ENCODE results near the gene PTGES3L. TPM values are rescaled to one million over a fixed set of nuclear protein-coding genes. Genes with fewer than 3 reads are reported as not detected.

Gene PTGES3L
- total RNA-seq = 6.8 TPM
- 18.6 TPM for polyA plus RNA-seq

DNA sequence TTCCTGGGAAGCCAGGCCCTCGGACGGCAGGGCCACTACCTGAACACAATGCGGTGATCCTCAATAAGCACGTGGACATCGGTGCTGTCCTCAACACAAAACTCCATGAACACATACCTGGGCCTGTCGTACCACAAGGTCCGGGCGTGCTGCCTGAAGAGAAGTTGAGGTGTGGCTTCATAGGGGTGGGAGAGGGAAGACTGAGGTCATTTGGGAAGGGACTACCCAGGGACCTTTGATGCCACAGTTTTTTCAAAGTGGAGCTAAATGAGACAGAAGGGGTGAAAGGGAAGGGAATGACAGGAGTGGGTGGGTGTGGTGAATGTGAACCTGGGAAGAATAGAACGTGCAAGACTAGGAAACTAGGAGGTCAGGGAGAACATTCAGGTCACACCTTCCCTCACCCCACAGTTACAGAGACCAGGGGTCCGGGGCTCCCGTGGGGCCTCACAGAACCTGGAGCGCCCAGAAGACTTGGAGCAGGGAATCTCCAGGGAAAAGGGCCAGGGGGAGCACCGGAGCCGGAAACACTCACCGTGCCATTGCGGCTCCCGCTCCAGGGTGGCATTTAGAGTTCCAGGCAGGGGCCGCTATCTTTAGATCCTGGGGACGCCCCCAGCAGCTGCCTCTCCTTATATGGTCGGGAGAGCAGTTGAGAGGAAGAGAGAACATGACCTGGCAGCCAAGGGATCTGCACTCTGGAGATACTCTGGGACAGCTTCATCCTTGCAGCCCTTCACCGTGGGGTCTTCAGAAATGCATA is at the start of gene PTGES3L:
TSS of gene PTGES3L (minus strand) at position 570 of the 763 bp plus-strand sequence. CDS start at position 543, 27 bp downstream.
- H3K4me3 ChIP-seq (ENCODE audit: low read depth, low read length) = peak within 1 kb of the TSS; percentile 92
- WGBS = 32% methylated on average over 21 of the region's 21 CpGs
- no peak for DNase-seq (ENCODE audit: extremely low spot score)
- H3K36me3 ChIP-seq (ENCODE audit: insufficient read depth) = no peaks in the 10 kb centered on the region
- H3K4me1 ChIP-seq (ENCODE audit: insufficient read depth) = no peaks in the 10 kb centered on the region
- H3K27ac ChIP-seq (ENCODE audit: low read depth) = peak within 1 kb of the TSS; percentile 70

DNA sequence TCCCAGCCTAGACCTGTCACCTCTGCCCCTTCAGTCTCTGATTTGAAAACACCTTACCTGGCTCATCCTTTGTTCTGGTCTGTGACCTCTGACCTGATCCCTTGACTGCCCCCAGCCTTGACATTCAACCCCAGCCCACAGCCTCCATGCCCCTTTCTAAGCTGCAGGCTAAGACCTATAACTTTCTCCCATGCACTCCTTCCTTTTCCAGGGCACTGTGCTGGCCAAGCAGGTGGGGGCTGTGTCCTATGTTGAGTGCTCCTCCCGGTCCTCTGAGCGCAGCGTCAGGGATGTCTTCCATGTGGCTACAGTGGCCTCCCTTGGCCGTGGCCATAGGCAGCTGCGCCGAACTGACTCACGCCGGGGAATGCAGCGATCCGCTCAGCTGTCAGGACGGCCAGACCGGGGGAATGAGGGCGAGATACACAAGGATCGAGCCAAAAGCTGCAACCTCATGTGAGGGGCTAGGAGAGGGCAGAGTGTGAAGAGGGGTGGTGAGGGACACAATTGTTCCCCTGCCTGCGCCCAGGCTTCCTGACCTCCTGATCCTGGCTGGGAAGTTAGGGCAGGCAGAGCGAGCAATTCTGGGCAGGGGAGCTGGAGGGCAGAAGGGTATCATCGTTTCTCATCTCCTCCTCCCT is 48.5 kb upstream of the PTGES3L start:
- no peak for DNase-seq (ENCODE audit: extremely low spot score)
- no peak overlapping the region for H3K27ac ChIP-seq (ENCODE audit: low read depth)

DNA sequence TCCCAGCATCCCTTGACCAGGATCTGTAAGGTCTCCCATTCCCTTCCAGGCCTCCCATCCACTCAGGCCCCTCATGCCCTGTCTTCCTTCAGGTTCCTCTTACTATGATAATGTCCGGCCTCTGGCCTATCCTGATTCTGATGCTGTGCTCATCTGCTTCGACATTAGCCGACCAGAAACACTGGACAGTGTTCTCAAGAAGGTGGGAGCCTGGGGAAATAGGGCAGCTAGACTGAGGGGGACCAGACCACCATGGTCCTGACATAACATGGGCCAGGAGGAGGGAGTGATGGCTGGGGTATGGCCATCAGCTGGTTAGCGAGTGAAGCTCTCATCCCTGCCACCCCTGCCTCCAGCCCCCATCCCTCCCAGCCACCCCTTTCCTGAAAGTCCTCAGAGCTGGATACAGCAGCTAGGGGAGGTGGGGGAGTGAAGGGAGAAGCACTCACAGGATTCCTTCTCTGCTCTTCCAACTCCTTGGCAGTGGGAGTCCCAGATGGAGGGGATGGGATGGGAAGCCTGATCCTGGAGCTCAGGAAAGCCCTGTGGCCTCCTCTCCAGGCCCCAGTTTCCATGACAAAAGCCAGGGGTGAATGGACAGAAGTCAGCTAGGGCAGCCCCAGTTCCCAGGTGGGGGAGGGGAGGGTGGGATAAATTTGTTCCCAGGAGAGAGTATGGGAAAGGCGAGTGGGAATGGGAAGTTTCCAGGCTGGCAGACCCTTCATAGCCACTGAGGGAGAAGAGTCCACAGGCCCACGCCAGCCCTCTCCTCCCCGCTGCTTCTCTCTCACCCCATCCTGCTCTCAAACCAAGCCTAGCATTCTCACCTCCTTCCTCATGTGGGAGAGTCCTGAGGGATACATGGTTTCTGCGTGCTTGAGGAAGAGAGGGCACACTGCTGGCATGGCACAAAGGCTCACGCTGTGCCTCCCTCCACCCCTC is 47.5 kb upstream of the PTGES3L start:
- Histone ChIP-seq H3K36me3 (ENCODE audit: insufficient read depth) (no peaks in the 10 kb centered on the region), H3K4me3 (ENCODE audit: low read depth, low read length) (no peak overlapping the region), H3K4me1 (ENCODE audit: insufficient read depth) (no peaks in the 10 kb centered on the region), H3K27ac (ENCODE audit: low read depth) (no peak overlapping the region)
- no peak for DNase-seq (ENCODE audit: extremely low spot score)
- 77% methylated on average over 9 of the region's 9 CpGs for WGBS

More for the DNA sequence above, 48.5 kb upstream of the PTGES3L start:
- H3K4me1 ChIP-seq (ENCODE audit: insufficient read depth) = no peaks in the 10 kb centered on the region
- H3K4me3 ChIP-seq (ENCODE audit: low read depth, low read length) = no peak overlapping the region
- H3K36me3 ChIP-seq (ENCODE audit: insufficient read depth) = no peaks in the 10 kb centered on the region
- WGBS = 85% methylated on average over 17 of the region's 17 CpGs

DNA sequence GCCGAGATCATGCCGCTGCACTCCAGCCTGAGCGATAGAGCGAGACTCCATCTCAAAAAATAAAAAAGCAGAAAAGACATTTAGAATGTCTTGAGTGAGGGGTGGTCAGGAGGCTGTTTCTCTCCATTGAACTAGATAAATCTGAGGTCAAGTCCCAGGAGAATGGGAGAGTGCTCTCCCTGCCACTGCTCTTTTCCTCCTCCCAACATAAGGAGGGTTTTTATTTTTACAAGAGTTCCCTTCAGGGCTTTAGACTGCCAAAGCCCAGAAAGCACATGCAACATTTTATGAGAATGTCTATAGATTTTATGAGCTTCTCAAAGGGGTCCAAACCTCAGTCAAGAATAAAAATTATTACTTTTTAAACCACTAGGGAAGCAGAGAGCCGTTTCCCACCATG is 46.7 kb upstream of the PTGES3L start:
- Histone ChIP-seq H3K4me1 (ENCODE audit: insufficient read depth) (no peaks in the 10 kb centered on the region), H3K4me3 (ENCODE audit: low read depth, low read length) (no peak overlapping the region), H3K36me3 (ENCODE audit: insufficient read depth) (no peaks in the 10 kb centered on the region), H3K27ac (ENCODE audit: low read depth) (no peak overlapping the region)
- WGBS = 44% methylated on average over 5 of the region's 5 CpGs
- no peak for DNase-seq (ENCODE audit: extremely low spot score)

DNA sequence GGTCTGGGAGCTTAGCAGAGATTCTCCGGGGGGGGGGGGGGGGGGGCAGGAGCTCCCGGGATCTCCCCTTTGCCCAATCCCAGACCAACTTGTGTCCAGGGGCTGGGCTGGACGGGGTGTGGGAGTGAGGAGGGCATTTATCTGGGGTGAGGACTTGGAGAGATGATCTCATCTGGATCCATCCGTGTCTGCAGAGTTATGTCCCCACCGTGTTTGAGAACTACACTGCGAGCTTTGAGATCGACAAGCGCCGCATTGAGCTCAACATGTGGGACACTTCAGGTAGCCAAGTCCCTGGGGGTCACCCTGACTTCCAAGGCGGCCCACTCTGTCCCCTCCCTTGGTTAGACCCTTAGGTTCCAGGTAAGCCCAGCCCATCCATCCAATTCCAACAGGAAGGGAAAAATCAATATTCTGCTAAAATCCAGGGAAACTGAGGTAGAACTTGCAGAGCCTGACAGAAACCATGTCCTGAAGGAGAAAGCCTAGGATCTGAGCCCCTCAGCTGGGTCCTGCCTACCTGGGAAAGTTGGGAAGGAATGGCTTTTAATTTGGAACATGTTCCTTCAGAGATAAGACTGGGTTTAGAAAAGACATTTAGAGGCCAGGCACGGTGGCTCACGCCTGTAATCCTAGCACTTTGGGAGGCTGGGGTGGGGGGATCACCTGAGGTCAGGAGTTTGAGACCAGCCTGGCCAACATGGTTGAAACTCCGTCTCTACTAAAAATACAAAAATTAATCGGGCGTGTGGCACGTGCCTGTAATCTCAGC is 46.1 kb upstream of the PTGES3L start:
- Histone ChIP-seq H3K36me3 (ENCODE audit: insufficient read depth) (no peaks in the 10 kb centered on the region), H3K4me1 (ENCODE audit: insufficient read depth) (no peaks in the 10 kb centered on the region), H3K4me3 (ENCODE audit: low read depth, low read length) (no peak overlapping the region), H3K27ac (ENCODE audit: low read depth) (peak overlapping the region; percentile 11)
- 48% methylated on average over 16 of the region's 16 CpGs for WGBS
- DNase-seq (ENCODE audit: extremely low spot score) = no peak

DNA sequence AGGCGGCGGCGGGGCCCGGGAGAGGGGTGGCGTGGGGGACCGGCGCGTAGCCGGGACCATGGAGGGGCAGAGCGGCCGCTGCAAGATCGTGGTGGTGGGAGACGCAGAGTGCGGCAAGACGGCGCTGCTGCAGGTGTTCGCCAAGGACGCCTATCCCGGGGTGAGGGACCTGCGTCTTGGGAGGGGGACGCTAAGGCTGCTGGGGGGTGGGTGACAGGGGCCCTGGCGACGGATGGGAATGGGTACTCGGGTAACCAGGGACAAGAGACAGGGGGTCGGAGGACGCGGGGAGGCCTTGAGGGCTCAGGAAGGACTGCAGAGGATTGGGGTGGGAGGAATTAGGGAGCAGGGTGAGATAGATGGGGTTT is 45.4 kb upstream of the PTGES3L start:
- H3K4me1 ChIP-seq (ENCODE audit: insufficient read depth) = peaks cover 1% of the 10 kb centered on the region
- no peaks in the 10 kb centered on the region for H3K36me3 ChIP-seq (ENCODE audit: insufficient read depth)
- H3K4me3 ChIP-seq (ENCODE audit: low read depth, low read length) = peak overlapping the region; percentile 32
- peak overlapping the region; percentile 11 for H3K27ac ChIP-seq (ENCODE audit: low read depth)
- no peak for DNase-seq (ENCODE audit: extremely low spot score)
- 4% methylated on average over 27 of the region's 27 CpGs for WGBS

DNA sequence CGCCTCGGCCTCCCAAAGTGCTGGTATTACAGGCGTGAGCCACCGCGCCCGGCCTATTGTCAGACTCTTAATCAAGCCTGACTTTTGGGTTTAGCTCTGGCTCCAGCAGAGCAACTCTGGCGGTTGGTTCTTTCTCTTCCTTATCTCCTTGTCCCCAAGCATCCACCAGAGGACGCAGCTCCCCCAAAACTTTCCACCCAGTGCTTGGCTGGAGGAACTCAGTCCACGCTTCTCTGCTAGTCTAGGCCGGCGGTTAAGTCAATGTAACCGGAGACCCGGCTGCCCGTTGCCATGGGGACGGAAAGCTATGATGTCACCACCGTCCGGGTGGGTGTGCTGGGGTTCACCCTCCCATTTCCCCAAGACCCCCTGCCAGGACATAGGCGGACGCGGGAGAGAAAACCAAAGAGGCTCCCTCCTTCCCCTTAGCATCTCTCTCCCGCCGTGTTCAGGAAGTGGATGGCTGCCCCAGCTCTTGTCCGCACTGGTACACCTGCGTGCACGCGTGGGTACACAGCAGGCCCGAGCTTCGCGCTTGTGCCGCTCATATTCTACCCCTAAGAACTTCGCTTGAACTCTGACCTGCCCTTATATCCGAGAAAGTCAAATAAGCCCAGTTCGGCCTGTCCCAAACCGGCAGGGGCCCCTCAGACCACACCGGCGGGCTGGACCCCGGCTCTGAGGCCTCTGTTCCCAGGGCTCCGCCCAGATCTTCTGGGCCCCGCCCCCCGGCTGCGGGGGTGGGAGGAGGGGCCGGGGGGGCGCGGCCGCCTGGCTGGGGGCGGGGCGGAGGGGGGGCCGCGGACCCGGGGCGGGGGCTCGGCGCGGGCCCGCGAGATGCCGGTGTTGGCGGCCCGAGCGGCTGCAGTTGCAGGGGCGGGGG is 44.8 kb upstream of the PTGES3L start, which contains the start of gene RND2:
TSS of gene RND2 (plus strand) at position 825 of the 883 bp plus-strand sequence. CDS start 117 bp downstream, outside the sequence.
- peak; percentile 93 for DNase-seq (ENCODE audit: extremely low spot score)
- H3K36me3 ChIP-seq (ENCODE audit: insufficient read depth) = no peaks in the 10 kb centered on the region
- H3K27ac ChIP-seq (ENCODE audit: low read depth) = peak within 1 kb of the TSS; percentile 27
- peaks cover 1% of the 10 kb centered on the region for H3K4me1 ChIP-seq (ENCODE audit: insufficient read depth)
- peak within 1 kb of the TSS; percentile 32 for H3K4me3 ChIP-seq (ENCODE audit: low read depth, low read length)
- under 1% methylated on average over 61 of the region's 61 CpGs for WGBS

DNA sequence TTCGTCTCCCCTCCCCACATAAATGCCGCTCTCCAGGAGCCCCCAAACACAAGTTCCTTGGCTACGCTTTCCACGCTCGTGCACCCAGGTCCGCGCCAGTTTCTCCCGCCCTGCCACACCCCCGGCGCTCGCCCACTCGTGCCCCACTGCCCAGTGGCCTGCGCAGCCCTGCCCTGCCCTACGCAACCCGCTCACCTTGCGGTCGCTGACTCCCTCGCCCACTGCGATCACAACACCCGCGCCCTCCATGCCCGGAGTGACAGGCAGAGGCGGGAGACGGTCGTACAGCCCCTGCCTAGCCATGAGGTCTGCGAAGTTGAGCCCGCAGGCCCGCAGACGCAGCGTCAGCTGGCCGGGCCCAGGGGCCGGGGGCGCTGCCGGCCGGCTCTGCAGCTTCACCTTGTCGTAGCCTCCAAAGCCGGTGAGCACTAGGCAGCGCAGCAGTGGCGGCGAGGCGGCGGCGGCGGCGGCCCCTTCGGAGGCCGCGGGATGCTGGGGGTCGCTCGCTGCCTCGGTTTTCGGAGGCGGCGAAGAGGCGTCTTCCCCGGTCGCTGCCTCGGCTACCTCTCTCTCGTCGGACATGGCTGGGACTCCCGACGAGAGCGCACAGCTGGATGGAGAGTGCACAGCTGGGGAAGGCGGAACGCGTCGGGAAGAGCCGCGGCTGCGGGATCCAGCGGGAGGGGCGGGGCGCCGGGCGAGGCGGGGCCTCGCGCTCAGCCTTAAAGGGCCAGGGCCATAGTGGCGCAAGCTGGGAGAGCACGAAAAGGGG is 42.0 kb upstream of the PTGES3L start, which contains the start of gene VAT1:
TSS of gene VAT1 (minus strand) at position 645 of the 772 bp plus-strand sequence. CDS start at position 582, 63 bp downstream.
- H3K4me3 ChIP-seq (ENCODE audit: low read depth, low read length) = peak within 1 kb of the TSS; percentile 99
- WGBS = under 1% methylated on average over 80 of the region's 80 CpGs
- DNase-seq (ENCODE audit: extremely low spot score) = no peak
- H3K36me3 ChIP-seq (ENCODE audit: insufficient read depth) = no peaks in the 10 kb centered on the region
- H3K27ac ChIP-seq (ENCODE audit: low read depth) = peak within 1 kb of the TSS; percentile 90
- H3K4me1 ChIP-seq (ENCODE audit: insufficient read depth) = peaks cover 1% of the 10 kb centered on the region

DNA sequence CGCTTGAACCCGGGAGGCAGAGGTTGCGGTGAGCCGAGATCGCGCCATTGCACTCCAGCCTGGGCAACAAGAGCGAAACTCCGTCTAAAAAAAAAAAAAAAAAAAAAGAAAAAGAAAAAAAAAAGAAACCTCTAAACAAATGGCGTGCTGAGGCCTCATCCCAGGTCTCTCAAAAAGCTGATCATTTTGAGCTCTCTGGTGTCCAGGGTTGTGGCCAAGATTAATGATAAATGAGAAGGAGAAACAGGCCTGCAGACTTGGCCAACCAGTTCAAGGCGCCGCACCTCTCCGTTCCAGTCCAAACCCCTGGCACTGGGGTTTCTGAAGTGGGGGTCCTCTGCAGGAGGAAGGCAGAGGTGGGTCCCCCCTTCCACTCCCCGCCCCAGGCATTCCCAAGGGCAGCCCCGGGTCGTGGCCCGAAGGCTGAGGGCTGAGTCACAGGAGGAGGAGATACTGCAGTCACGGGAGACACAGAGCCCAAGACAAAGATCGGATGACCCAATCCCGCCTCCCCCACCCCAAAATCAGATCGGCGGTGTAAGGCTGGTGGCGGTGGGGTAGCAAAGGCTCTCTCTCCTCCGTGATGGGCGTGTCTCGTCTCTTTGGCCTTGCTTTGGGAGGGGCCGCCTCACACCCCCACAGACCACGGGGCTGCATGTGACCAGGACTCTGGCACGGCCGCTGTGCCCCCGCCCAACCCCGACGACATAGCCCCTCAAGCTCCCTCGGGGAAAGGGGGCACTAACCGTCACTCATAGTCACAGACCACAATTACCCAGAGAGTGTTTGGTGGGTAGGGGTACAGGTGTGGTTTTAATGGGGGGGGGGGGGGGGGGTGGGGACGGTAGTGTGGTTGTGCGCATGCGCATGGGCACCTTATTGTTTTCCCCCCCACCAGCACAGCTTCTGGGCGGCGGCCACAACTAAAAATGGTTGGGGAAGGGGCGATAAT is 41.2 kb upstream of the PTGES3L start:
- Histone ChIP-seq H3K4me3 (ENCODE audit: low read depth, low read length) (peak overlapping the region; percentile 99), H3K36me3 (ENCODE audit: insufficient read depth) (no peaks in the 10 kb centered on the region), H3K27ac (ENCODE audit: low read depth) (peak overlapping the region; percentile 90), H3K4me1 (ENCODE audit: insufficient read depth) (peaks cover 1% of the 10 kb centered on the region)
- 16% methylated on average over 40 of the region's 40 CpGs for WGBS
- DNase-seq (ENCODE audit: extremely low spot score) = no peak

DNA sequence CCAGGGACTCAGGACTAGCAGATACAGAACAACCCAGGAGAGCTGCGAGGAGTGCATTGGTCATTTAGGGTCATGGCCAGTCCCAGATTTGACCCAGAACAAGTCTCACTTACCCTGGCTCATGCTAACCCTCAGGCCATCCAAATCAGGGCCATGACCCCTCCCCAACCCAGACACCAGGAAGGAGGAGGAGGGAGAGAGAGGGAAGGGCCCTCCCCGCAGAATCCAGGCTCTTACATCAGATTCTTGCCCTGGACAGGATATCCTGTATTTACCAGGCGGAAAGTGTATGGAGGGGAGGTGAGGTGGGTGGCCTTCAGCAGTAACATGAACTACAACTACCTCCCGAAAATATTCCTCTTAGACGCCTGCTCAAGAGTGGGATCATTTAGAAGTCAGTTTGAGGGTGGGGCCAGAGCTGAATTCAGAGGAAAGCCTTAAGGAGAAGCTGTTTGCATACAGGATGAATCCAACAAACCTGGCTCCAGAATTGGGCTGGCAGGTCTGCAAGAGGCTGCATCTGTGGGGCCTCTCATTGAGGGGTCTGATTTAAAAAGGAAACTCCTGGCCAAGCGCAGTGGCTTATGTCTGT is 40.2 kb upstream of the PTGES3L start:
- no peak overlapping the region for H3K4me3 ChIP-seq (ENCODE audit: low read depth, low read length)
- WGBS = 56% methylated on average over 6 of the region's 6 CpGs
- no peaks in the 10 kb centered on the region for H3K36me3 ChIP-seq (ENCODE audit: insufficient read depth)
- no peak for DNase-seq (ENCODE audit: extremely low spot score)
- peak overlapping the region; percentile 42 for H3K27ac ChIP-seq (ENCODE audit: low read depth)
- H3K4me1 ChIP-seq (ENCODE audit: insufficient read depth) = peaks cover 1% of the 10 kb centered on the region
